Smooth muscle cell (in vitro differentiated cells): ENCODE measurements around the gene VGLL1. TPM values are rescaled to one million over a fixed set of nuclear protein-coding genes. Genes with fewer than 3 reads are reported as not detected.

Experiments used
- DNase-seq: peaks from one replicate; lab custom pipeline; 2025; ENCODE audit not compliant: unreplicated experiment; lab: John Stamatoyannopoulos, UW
- H2AFZ ChIP-seq: fragments of 200-600 bp; sonication (generic); 2 replicates; pipeline ENCODE4 v1.6.0; 2016; ENCODE audit warnings: antibody characterized with exemption, low read depth, mild to moderate bottlenecking
- H3F3A ChIP-seq: fragments of 200-600 bp; sonication (generic); 2 replicates; pipeline ENCODE4 v1.6.0; 2017; ENCODE audit warnings: antibody characterized with exemption, low read depth
- H3K27ac ChIP-seq: fragments of 200-600 bp; sonication (generic); 2 replicates; pipeline ENCODE4 v1.5.1; 2016; ENCODE audit warnings: low read depth, mild to moderate bottlenecking
- H3K27me3 ChIP-seq: fragments of 200-600 bp; sonication (generic); 2 replicates; pipeline ENCODE4 v1.6.1; 2016; ENCODE audit warnings: low read depth, mild to moderate bottlenecking
- H3K36me3 ChIP-seq: fragments of 200-600 bp; sonication (generic); 2 replicates; pipeline ENCODE4 v1.5.1; 2016; ENCODE audit warnings: low read depth
- H3K4me1 ChIP-seq: fragments of 200-600 bp; sonication (generic); 2 replicates; pipeline ENCODE4 v1.5.1; 2016; ENCODE audit warnings: low read depth
- H3K4me2 ChIP-seq: fragments of 200-600 bp; sonication (generic); 2 replicates; pipeline ENCODE4 v1.6.0; 2016; ENCODE audit warnings: mild to moderate bottlenecking
- H3K4me3 ChIP-seq: fragments of 200-600 bp; sonication (generic); 2 replicates; pipeline ENCODE4 v1.5.1; 2016; ENCODE audit warnings: mild to moderate bottlenecking
- H3K79me2 ChIP-seq: fragments of 200-600 bp; sonication (generic); 2 replicates; pipeline ENCODE4 v1.6.0; 2016; ENCODE audit warnings: low read depth, mild to moderate bottlenecking
- H3K9ac ChIP-seq: fragments of 200-600 bp; sonication (generic); 2 replicates; pipeline ENCODE4 v1.6.0; 2016; ENCODE audit warnings: low read depth
- H3K9me3 ChIP-seq: fragments of 200-600 bp; sonication (generic); replicated peaks from 2 replicates; pipeline ENCODE4 v1.5.1; 2016; ENCODE audit warnings: low read depth
- H4K20me1 ChIP-seq: fragments of 200-600 bp; sonication (generic); 2 replicates; pipeline ENCODE4 v1.6.0; 2016; ENCODE audit warnings: low read depth
- WGBS: methylation state at CpG from one replicate; pipeline ENCODE4 v1.1.7; 2016; ENCODE audit warnings: low lambda C conversion rate; 5-methylcytosine and 5-hydroxymethylcytosine counted together
- polyA plus RNA-seq: library from polyadenylated mRNA; unstranded; fragments of >200 nt; fragmentation: Nextera tagmentation; extraction: Ambion mirVana; gene quantifications from 2 replicates; pipeline ENCODE4 v1.2.1, GENCODE V29; 2016
- total RNA-seq: library from RNA; depleted of rRNA; stranded (reverse); fragments of >200 nt; gene quantifications from 2 replicates; pipeline ENCODE4 v1.2.3, GENCODE V29; 2014
- TF ChIP-seq, protein P1 (sequence below): fragments of 200-600 bp; sonication (generic); IDR thresholded peaks from 2 replicates; pipeline ENCODE4 v1.5.1; 2017; ENCODE audit warnings: borderline replicate concordance, mild to moderate bottlenecking, antibody characterized with exemption; ENCODE audit not compliant: insufficient read depth, poor library complexity, severe bottlenecking

The VGLL1 gene
- total and polyA plus RNA-seq, 2 experiments from 2014 or later: 0.48 to 3.1 TPM

GRCh38 chrX:136555694-136556093 is 23.7 kb downstream of the VGLL1 start:
- Histone ChIP-seq H3K27ac (no peak overlapping the region), H3K79me2 (no peaks in the 10 kb centered on the region), H3K27me3 (no peaks in the 10 kb centered on the region), H3F3A (no peaks in the 10 kb centered on the region), H2AFZ (no peak overlapping the region), H4K20me1 (no peaks in the 10 kb centered on the region), H3K4me3 (no peak overlapping the region), H3K9ac (no peak overlapping the region), H3K36me3 (no peaks in the 10 kb centered on the region), H3K9me3 (no peaks in the 10 kb centered on the region), H3K4me1 (no peaks in the 10 kb centered on the region), H3K4me2 (no peak overlapping the region)
- WGBS: 70% methylated on average over 2 of the region's 2 CpGs
- DNase-seq: no peak
- TF ChIP-seq, protein P1, sequence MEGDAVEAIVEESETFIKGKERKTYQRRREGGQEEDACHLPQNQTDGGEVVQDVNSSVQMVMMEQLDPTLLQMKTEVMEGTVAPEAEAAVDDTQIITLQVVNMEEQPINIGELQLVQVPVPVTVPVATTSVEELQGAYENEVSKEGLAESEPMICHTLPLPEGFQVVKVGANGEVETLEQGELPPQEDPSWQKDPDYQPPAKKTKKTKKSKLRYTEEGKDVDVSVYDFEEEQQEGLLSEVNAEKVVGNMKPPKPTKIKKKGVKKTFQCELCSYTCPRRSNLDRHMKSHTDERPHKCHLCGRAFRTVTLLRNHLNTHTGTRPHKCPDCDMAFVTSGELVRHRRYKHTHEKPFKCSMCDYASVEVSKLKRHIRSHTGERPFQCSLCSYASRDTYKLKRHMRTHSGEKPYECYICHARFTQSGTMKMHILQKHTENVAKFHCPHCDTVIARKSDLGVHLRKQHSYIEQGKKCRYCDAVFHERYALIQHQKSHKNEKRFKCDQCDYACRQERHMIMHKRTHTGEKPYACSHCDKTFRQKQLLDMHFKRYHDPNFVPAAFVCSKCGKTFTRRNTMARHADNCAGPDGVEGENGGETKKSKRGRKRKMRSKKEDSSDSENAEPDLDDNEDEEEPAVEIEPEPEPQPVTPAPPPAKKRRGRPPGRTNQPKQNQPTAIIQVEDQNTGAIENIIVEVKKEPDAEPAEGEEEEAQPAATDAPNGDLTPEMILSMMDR: no peak

DNA sequence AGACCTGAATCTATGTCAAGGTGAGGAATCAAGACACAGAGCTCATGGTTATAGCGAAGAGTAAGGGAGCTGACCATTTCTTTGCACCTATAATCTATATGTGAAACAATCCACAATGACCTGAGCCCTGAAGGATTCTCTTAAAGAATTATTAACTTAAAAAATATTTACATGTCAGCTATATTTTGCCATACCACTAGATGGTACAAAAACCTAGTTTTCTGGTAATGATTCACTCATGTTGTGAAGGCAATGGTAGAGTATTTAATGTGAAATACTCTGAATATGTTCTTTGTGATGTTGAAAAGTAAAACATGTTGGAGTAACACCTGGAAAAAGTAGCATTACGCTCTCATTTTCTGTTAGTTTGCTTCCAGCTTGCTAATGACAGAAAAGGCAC is 40.0 kb downstream of the VGLL1 start:
- Histone ChIP-seq H3K4me2 (no peak overlapping the region), H3K27ac (no peak overlapping the region), H3K4me1 (no peaks in the 10 kb centered on the region), H4K20me1 (no peaks in the 10 kb centered on the region), H3K36me3 (no peaks in the 10 kb centered on the region), H3F3A (no peaks in the 10 kb centered on the region), H2AFZ (no peak overlapping the region), H3K27me3 (no peaks in the 10 kb centered on the region), H3K4me3 (no peak overlapping the region), H3K9me3 (no peaks in the 10 kb centered on the region), H3K9ac (no peak overlapping the region), H3K79me2 (no peaks in the 10 kb centered on the region)
- TF ChIP-seq, protein P1: no peak
- DNase-seq: no peak
- WGBS: 48% methylated on average over 2 of the region's 2 CpGs

GRCh38 chrX:136574548-136574947 is 42.5 kb downstream of the VGLL1 start:
- TF ChIP-seq, protein P1: no peak
- no peaks in the 10 kb centered on the region for H3K9me3 ChIP-seq
- no peaks in the 10 kb centered on the region for H3K4me1 ChIP-seq
- no peak overlapping the region for H3K4me3 ChIP-seq
- H3K4me2 ChIP-seq: no peak overlapping the region
- DNase-seq: no peak
- H3K27ac ChIP-seq: no peak overlapping the region
- no peaks in the 10 kb centered on the region for H3K36me3 ChIP-seq
- H4K20me1 ChIP-seq: no peaks in the 10 kb centered on the region
- no peaks in the 10 kb centered on the region for H3F3A ChIP-seq
- H3K9ac ChIP-seq: no peak overlapping the region
- no peaks in the 10 kb centered on the region for H3K79me2 ChIP-seq
- H3K27me3 ChIP-seq: no peaks in the 10 kb centered on the region
- 66% methylated on average over 3 of the region's 3 CpGs for WGBS
- H2AFZ ChIP-seq: no peak overlapping the region

DNA sequence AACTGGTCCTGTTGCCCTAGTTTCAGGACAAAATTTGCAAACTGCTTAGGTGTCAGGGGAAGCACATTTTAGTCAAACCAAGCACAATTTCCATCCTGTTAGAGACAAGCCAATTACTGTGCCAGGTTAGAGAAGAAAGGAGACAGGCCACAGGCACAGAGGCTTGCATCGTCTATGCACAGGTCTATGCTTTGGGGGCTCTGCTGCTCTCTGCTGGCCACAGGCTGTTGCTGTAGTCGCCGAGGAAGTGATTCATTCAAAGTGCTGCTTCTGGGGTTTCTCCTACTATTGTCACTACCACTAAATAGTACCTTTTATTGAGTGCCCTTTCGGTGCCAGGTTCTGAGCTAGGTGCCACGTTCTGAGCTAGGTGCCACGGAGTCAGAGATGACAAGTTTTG is 45.5 kb downstream of the VGLL1 start:
- Histone ChIP-seq H3K36me3 (no peaks in the 10 kb centered on the region), H2AFZ (no peak overlapping the region), H3K4me3 (no peak overlapping the region), H3K27ac (no peak overlapping the region), H3F3A (no peaks in the 10 kb centered on the region), H4K20me1 (no peaks in the 10 kb centered on the region), H3K9ac (no peak overlapping the region), H3K9me3 (no peaks in the 10 kb centered on the region), H3K79me2 (no peaks in the 10 kb centered on the region), H3K27me3 (no peaks in the 10 kb centered on the region), H3K4me2 (no peak overlapping the region), H3K4me1 (no peaks in the 10 kb centered on the region)
- peak; percentile 0 for DNase-seq
- WGBS: 32% methylated on average over 6 of the region's 6 CpGs
- TF ChIP-seq, protein P1: peak; percentile 45
